SIG-M5 treated with dmso at 0.1 percent for 504 hours (cell line): ENCODE data around the gene UPK3BL1.
"Not testable (repeated sequence)": the region's sequence is repeated elsewhere in the genome, so short reads cannot be mapped to it uniquely, and the experiment has no call there.

Source experiments
- DNase-seq: peaks from one replicate; lab custom pipeline; 2025; ENCODE audit not compliant: unreplicated experiment; lab: John Stamatoyannopoulos, UW

The UPK3BL1 gene, protein sequence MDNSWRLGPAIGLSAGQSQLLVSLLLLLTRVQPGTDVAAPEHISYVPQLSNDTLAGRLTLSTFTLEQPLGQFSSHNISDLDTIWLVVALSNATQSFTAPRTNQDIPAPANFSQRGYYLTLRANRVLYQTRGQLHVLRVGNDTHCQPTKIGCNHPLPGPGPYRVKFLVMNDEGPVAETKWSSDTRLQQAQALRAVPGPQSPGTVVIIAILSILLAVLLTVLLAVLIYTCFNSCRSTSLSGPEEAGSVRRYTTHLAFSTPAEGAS

DNA sequence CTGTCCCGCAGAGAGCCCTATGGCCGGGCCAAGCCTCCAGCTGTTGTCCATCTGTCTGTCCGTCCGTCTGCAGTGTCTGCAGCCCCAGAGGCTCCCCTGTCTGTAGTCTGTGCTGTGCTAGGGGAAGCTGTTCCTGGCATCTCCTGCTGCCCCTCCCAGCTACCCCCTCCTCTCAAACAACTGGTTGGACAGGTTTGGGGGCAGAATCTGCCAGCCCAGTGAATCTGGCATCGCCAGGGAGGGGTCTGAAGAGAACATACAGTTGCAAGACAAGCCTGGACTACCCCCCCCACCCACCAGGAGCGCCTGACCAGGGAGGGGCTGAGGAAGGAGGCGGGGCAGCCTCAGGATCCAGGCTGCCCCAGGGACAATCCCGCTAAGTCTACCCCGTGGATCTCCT lies at the start of gene UPK3BL1:
Gene UPK3BL1, minus strand, starts transcription at position 101 of the 400 bp plus-strand sequence. Its CDS starts 50 bp downstream, at position 51.
- not testable (repeated sequence) for DNase-seq

DNA sequence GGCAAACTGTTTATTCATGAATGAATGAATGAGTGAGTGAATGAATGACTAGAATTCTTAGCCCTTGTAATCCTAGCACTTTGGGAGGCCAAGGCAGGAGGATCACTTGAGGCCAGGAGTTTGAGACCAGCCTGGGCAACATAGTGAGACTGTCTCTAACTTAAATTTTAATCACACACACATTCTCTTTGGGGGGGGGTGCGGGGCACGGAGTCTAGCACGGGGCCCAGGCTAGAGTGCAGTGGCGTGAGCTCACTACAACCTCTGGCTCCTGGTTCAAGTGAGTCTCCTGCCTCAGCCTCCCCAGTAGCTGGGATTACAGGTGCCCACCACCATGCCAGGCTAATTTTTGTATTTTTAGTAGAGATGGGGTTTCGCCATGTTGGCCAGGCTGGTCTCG lies 48.0 kb upstream of the UPK3BL1 start:
- not testable (repeated sequence) for DNase-seq

DNA sequence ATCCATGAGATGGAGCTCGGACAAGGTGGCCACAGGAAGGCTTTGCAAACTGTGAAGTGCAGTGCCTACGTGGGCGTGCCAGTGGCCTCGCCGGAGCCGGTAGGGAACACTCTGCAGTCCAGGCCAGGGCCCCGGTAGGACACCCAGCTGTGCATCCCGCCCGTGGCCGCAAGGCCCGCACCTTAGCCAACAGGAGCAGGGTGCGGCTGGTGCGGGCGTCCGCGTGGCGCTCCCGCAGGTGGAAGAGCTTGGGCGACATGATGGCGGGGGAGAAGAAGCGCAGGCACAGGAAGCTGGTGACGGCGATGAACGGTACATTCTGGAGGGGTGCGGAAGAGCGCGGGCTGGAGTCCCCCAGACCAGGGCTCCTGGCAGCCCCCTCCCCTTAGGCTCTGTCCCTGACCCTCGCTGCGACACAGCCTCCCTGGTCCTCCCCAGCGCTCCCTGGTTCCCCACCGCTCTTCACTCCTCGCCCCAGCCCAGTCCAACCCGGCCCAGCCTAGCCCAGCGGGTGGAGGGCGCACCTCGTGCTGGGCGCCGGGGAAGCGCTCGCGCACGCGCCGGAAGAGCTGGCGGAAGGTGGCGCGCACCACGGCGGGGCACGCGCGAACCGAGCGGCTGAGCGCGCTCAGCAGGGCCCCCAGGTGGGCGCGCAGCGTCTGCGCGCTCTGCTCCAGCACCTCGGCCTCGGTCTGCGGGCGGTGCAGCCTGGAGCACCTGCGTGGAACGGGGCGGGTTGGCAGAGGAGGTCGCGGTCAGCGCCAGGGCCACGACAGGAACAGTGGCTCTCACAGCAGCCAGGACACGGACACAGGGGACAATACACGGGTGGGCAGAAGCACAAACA lies 47.1 kb upstream of the UPK3BL1 start:
- DNase-seq: not testable (repeated sequence)

GRCh38 chr7:102688299-102689036 lies 45.9 kb upstream of the UPK3BL1 start:
- DNase-seq: not testable (repeated sequence)

- not testable (repeated sequence) for DNase-seq
These were observed 40.0 kb upstream of the UPK3BL1 start for GRCh38 chr7:102682560-102682959.

DNA sequence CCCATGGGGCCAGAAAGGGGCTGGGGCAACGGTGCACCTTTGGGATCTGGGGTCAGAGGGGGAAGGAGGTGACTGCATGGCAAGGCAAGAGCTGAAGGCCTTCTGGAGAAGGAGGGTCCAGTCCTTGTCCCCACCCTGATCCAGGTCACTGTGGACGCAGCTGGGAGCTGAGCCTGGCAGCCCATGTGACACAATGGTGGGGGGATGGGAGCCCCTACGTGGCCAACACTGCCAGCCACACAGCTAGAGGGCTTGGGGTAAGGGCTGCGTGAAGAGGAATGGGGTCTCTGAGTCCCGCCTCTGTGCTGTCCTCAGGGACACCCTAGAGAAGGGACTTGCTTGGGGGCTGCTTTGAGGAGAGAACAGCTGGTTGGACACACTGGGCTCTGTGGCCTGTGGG lies 38.2 kb upstream of the UPK3BL1 start:
- DNase-seq: not testable (repeated sequence)

DNA sequence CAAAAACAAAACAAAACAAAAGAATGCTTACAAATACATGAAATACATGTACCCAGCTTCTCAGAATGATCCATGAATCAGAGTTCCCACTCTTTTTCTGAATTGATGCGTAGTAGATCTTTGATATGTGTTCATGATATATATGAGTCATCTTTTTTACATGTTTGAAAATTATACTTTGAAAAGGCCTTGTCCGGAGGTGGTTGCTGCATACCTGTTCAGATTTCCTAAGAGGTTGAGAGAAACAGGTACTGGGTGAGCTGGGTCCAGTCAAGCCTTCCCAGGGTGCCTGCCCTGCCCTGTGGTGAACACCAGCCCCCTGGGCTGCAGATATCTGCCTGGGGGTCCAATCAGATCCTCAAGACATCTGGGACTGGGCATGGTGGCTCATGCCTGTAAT lies 33.0 kb upstream of the UPK3BL1 start:
- DNase-seq: not testable (repeated sequence)

GRCh38 chr7:102673447-102674067 lies 31.0 kb upstream of the UPK3BL1 start:
- not testable (repeated sequence) for DNase-seq

DNA sequence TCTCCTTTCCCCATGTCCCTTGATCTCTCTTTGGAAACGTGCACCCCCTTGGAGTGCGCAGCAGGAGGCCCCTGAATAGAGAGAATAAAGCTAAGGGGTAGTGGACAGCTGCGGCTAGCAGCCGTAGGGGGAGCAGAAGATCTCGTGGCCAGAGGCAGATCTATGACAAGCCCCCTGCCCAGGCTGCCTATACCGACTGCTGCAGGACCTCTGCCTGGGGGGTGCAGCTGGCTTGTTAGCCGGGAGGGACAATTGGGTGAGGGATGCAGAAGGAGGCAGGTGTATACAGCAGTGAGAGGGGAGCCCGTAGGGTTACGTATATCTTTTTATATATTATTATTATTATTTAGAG lies 29.3 kb upstream of the UPK3BL1 start:
- DNase-seq: not testable (repeated sequence)

- DNase-seq: not testable (repeated sequence)
These were observed 28.8 kb upstream of the UPK3BL1 start, which contains the start of gene POLR2J2 for GRCh38 chr7:102671166-102671955. TSS of gene POLR2J2 (minus strand) at chr7:102671663. CDS start at chr7:102671601, 62 bp downstream.

DNA sequence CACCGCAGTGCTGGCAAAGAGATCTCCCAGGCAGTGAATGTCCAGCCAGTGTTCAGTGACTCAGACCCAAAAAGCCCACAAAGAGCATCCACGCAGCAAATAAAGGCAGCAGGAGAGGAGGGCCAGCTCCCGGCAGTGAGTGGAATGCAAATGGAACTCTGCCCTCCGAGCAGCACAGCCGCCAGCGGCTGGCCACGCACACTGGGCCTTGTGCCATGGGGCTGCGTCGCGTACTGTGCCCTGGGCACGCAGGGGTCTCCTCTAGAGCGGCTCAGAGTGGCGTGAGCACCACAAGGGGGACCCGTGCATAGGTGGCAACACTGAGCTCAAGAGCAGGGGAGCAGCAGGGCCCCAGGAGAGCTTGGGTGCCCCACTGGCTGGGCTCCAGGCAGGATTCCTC lies 24.9 kb upstream of the UPK3BL1 start:
- not testable (repeated sequence) for DNase-seq

DNA sequence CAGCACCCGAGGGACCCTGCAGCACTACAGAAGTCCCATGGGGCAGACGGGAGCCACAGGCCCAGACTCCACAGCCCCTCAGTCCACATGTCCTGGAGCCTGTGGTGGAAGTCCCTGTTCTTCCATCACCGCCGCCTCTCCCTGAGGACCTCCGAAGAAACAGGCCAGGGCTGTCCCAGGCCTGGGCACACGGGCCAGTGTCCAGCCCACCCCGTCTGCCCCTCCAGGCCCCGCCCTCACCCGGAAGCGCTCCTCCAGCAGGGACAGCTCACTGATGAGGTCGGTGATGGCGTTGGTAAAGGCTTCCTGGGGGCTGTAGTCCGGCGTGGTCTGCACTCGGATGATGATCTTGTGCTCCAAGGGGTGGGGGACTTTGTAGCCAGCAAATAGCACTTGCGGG lies 24.3 kb upstream of the UPK3BL1 start:
- DNase-seq: not testable (repeated sequence)

DNA sequence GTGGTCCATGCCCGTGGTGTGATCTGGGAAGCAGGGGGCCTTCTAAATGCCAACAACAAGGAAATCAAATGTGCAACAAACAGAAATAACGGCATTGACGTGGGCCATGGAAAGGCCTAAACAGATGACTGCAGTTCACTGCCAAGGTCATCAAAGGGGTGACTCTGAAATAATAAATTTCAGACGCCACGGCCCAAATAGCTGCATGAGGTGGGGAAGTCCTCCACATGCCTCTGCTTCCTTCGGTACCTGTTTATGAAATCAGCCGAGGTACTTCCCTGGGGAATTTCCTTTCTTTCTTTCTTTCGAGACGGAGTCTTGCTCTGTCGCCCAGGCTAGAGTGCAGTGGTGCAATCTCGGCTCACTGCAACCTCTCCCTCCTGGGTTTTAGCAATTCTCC lies 22.2 kb upstream of the UPK3BL1 start:
- DNase-seq: not testable (repeated sequence)

- DNase-seq: not testable (repeated sequence)
These were observed 7.3 kb upstream of the UPK3BL1 start, which contains the start of gene SPDYE2B for GRCh38 chr7:102649924-102650323. TSS of gene SPDYE2B (plus strand) at chr7:102650319. CDS start at chr7:102652349, 2,030 bp downstream.

DNA sequence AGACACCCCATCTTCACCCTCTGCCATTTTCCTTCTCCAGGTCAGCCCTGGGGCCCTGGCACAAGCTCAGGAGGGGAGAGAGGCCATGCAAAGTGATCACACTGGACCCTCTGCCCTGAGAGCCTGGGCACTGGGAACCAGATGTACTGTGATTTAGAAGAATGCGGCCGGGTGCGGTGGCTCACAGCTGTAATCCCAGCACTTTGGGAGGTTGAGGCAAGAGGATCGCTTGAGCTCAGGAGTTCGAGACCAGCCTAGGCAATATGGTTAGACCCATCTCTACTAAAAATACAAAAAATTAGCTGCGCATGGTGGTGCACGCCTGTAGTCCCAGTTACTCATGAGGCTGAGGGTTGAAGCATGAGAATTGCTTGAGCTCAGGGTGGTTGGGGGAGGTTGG lies 5.2 kb upstream of the UPK3BL1 start:
- not testable (repeated sequence) for DNase-seq

DNA sequence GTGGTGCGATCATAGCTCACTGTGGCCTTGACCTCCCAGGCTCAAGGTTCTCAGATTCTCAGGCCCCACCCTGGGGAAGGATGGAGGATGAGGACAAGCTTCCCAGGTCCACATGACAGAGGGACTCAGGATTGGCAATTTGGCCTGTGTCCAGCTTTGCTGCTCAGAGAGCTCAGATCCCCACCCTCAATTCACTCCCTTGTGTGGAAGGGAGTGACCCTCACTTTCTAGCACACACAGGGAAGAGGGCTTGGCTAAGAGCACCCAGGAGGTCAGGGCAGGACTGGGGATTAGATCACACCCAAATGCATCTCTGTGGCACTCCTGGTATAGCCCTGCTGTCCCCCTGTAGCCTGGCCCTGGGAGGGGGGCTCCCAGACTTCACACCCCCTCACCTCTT lies 813 bp upstream of the UPK3BL1 start:
- not testable (repeated sequence) for DNase-seq

DNA sequence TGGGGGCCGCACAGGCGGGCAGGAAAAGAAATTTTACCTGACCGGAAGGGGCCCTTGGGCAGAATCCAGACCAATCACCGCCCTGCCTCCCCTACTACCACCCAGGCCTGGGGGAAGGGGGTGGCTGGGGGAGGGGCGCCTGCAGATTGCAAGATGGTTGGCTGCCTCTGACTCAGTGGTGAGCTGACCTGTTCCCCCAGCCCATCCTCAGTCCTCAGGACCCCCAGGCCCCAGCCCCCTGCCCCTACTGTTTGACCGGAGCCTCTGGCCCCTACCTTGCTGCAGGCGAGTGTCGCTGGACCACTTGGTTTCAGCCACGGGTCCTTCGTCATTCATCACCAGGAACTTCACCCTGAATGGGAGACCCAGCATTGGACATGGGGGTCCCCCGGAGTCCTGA lies 3.7 kb downstream of the UPK3BL1 start:
- not testable (repeated sequence) for DNase-seq

DNA sequence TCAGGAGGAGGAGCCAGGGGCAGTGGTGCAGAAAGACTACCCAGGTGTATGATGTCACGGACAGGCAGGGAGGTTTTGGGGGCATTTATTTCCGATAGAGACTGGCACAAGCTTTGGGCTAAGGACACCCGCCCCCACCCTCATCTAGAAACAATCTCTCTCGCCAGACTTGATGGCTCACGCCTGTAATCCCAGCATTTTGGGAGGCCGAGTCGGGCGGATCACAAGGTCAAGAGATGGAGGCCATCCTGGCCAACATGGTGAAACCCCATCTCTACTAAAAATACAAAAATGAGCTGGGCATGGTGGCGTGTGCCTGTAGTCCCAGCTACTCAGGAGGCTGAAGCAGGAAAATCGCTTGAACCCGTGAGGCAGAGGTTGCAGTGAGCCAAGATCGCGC lies 5.6 kb downstream of the UPK3BL1 start:
- DNase-seq: not testable (repeated sequence)

DNA sequence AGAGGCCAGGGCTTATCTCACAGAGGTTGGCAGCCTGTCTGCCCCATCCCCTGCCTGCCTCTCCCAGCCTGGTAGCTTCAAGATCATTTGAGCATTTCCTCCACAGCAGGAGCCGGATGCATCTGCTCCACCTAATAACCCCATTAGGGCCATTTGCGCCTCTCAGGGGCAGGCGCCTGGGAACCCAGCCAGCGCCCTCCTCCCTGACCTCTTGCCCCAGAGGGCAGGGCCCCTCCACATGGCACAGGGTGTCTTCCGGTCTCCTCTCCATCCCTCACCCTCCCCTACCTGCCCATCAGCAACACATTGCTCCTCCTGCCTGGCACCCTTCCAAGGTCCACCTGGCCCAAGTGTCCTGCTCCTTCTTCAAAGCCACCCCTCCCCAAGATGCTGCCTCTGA lies 7.2 kb downstream of the UPK3BL1 start:
- not testable (repeated sequence) for DNase-seq

DNA sequence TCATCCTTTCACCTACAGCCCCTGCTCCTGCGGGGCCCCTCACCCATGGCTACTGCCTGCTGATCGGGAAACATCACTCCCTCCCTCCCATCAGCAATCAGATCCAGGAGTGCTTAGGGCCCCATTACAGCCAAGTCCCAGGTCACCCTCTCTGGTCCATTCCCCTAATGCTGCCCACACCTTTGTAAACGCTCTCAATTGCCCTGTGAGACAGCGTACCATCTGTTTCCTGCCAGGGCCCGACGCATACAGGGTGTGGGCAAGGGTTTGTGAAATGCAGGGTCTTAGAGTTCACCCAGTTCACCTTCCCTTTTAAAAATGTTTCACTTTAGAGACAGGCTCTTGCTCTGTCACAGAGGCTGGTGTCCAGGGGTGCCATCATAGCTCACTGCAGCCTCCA lies 8.3 kb downstream of the UPK3BL1 start:
- not testable (repeated sequence) for DNase-seq
